Tibial artery (tissue), 4 donors: ENCODE results near the gene ADAM33.
A peak's percentile ranks its signal among the peaks of the same experiment; 100 is the strongest.

Source experiments
- DNase-seq, 2 donors: peaks; one replicate each; pipeline ENCODE4 v3.0.0-alpha.2; 2019
- H3K27ac ChIP-seq, 2 donors: fragments of 200-600 bp; sonication (generic) in 1 of 2; 1 replicate in 1 of 2; 2 replicates in 1 of 2; pipeline ENCODE4 v1.5.1; 2018 to 2019; ENCODE audit warnings: mild to moderate bottlenecking in 1 of 2
- H3K27me3 ChIP-seq, 2 donors: fragments of 200-600 bp; sonication (generic) in 1 of 2; one replicate each; pipeline versions ENCODE4 v1.5.1 to v1.6.0; 2016 to 2019
- H3K36me3 ChIP-seq, 3 donors: fragments of 200-600 bp; sonication (generic) in 2 of 3; one replicate each; pipeline ENCODE4 v1.5.1; 2016 to 2019; ENCODE audit warnings: mild to moderate bottlenecking in 2 of 3
- H3K4me1 ChIP-seq, 4 donors: fragments of 200-600 bp; sonication (generic) in 2 of 4; 1 replicate in 3 of 4; 2 replicates in 1 of 4; pipeline ENCODE4 v1.5.1; 2016 to 2019
- H3K4me3 ChIP-seq, 2 donors: fragments of 200-600 bp; sonication (generic) in 1 of 2; 1 replicate in 1 of 2; 2 replicates in 1 of 2; pipeline ENCODE4 v1.5.1; 2018 to 2019; ENCODE audit warnings: mild to moderate bottlenecking in 2 of 2
- H3K9me3 ChIP-seq, 3 donors: fragments of 200-600 bp; sonication (generic) in 1 of 3; one replicate each; pipeline ENCODE4 v1.5.1; 2016 to 2019
- intact Hi-C: fragments of 100-400 bp; cut with DNase I; formaldehyde crosslinking; loops from one replicate; pipeline ENCODE4 v1.15.0; 2023; ENCODE audit warnings: low total_unique reads
- TF ChIP-seq, protein P1 (sequence below), 2 experiments: fragments of 200-600 bp in 1 of 2; fragments of 450-650 bp in 1 of 2; IDR thresholded peaks; one replicate each; pipeline ENCODE4 v1.5.1; 2017 to 2019; ENCODE audit warnings: antibody characterized with exemption in 2 of 2, mild to moderate bottlenecking in 1 of 2, moderate library complexity in 1 of 2

ADAM33 gene

DNA sequence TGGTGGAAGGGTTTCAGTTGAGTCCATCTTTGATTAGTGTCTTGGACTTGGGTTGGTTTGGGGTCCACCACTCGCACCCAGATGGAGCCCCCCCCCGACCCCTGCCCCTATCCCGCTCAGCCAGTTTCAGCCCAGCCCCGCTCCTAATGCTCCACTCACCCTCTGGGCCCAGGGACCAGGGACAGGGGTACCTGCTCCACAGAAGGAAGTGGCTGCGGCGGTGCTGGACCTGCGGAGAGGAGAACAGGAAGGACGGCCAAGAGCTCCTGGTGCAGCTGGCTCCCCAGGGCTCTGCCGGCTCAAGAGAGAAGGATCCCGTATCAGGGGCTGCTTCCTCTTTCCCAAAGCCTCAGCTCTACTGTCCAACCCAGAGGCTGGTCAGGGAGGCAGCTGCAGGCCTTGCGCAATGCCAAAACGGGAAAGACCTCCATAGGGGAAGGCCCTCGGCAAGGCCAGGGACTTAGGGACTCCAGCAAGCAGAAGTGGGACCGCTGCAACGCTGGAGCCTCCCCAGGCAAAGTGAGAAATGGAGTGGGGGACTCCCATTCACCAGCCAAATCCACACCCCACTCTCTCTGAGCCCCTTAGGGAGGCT is 30.6 kb upstream of the ADAM33 start, which contains the start of gene SIGLEC1:
Gene SIGLEC1 (minus strand): TSS at position 322 of the 595 bp plus-strand sequence. CDS start 5,472 bp downstream, outside the sequence.
- Histone ChIP-seq H3K27me3 (no peaks in the 10 kb centered on the region), H3K36me3 (no peaks in the 10 kb centered on the region), H3K27ac (no peak within 1 kb of the TSS), H3K9me3 (no peaks in the 10 kb centered on the region), H3K4me1 (peaks cover 0 to 11% (median 3%) of the 10 kb centered on the region in 4 donors), H3K4me3 (no peak within 1 kb of the TSS)
- TF ChIP-seq, protein P1, sequence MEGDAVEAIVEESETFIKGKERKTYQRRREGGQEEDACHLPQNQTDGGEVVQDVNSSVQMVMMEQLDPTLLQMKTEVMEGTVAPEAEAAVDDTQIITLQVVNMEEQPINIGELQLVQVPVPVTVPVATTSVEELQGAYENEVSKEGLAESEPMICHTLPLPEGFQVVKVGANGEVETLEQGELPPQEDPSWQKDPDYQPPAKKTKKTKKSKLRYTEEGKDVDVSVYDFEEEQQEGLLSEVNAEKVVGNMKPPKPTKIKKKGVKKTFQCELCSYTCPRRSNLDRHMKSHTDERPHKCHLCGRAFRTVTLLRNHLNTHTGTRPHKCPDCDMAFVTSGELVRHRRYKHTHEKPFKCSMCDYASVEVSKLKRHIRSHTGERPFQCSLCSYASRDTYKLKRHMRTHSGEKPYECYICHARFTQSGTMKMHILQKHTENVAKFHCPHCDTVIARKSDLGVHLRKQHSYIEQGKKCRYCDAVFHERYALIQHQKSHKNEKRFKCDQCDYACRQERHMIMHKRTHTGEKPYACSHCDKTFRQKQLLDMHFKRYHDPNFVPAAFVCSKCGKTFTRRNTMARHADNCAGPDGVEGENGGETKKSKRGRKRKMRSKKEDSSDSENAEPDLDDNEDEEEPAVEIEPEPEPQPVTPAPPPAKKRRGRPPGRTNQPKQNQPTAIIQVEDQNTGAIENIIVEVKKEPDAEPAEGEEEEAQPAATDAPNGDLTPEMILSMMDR (IDR thresholded peaks at IDR 0.05), result no peak
- intact Hi-C loops, result no loop called here
- DNase-seq, result peak; percentile 74 to 87

DNA sequence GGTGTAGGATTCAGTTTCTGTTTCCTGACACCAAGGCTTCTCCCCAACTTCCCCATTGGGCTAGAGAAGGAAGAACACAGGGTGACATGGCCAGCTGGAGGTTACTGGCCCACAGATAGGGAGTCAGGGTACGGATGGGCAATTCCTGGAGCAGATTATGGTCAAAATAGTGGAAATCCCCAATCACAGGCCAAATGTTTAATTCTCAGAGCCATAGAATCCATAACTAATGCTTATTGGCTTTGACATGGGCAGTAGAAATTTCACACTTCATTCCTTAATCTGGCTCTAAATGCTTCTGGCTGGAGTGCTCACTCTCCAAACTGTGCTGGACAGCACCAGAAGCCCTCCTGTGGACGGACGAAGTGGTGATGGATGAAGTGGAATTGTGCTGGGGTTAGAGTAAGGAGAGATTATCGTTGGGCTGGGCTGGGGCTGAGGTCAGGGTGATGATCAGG is 29.7 kb upstream of the ADAM33 start:
- intact Hi-C loops, result loop anchor here (2.0 kb wide), 1 partner anchor 35 kb away; no protein-coding TSS in a partner anchor
- H3K27me3 ChIP-seq, result no peaks in the 10 kb centered on the region
- no peaks in the 10 kb centered on the region for H3K36me3 ChIP-seq
- no peaks in the 10 kb centered on the region for H3K9me3 ChIP-seq
- H3K4me1 ChIP-seq, result peaks cover 0 to 20% (median 11%) of the 10 kb centered on the region in 4 donors
- no peak overlapping the region for H3K27ac ChIP-seq
- TF ChIP-seq, protein P1 (IDR thresholded peaks at IDR 0.05), result no peak
- no peak for DNase-seq
- H3K4me3 ChIP-seq, result no peak overlapping the region

DNA sequence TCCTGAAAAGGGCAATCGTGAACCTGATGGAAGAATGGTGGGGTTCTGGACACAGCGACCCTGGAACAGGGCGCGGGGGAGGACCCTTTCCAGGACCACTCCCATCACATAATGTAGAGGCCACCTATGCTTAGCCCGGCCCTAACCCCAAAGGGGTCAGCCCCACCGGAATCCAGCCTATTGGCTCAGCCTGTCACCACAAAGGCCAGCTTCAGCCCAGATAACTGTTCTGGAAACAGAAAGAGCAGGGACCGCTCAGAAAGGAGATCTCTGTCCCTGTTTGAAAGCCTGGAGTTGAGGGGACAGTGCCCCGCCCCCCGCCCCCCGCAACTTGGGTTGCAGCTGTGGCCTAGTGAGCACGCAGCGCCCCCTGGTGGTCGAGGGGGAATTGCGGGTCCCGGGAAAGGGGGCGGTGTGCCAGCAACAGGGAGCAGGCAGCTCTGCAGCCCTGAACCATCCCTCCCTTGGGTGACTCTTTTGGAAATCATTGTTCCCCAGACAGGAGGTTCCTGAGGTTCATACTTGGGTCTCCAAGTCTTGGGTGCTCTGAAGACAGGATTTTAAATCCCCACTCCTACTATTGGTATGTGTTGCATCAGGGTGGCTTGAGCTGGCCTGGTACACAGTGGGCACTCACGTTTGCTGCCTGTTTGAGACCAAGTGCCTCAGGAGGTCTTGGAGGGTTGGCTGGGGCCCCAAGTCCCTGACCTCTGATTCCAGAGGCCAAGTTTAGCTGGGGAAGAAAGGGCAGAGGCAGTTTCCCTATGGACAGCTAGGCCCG is 29.1 kb upstream of the ADAM33 start:
- H3K27ac ChIP-seq, result no peak overlapping the region
- H3K36me3 ChIP-seq, result no peaks in the 10 kb centered on the region
- H3K4me3 ChIP-seq, result no peak overlapping the region
- peaks cover 0 to 20% (median 12%) of the 10 kb centered on the region in 4 donors for H3K4me1 ChIP-seq
- DNase-seq, result peak in 1 of 2 donors; percentile 69
- no peaks in the 10 kb centered on the region for H3K27me3 ChIP-seq
- TF ChIP-seq, protein P1 (IDR thresholded peaks at IDR 0.05), result peak; percentile 95 to 97
- H3K9me3 ChIP-seq, result no peaks in the 10 kb centered on the region
- intact Hi-C loops, result loop anchor here (2.0 kb wide), 1 partner anchor 34 kb away; no protein-coding TSS in a partner anchor

DNA sequence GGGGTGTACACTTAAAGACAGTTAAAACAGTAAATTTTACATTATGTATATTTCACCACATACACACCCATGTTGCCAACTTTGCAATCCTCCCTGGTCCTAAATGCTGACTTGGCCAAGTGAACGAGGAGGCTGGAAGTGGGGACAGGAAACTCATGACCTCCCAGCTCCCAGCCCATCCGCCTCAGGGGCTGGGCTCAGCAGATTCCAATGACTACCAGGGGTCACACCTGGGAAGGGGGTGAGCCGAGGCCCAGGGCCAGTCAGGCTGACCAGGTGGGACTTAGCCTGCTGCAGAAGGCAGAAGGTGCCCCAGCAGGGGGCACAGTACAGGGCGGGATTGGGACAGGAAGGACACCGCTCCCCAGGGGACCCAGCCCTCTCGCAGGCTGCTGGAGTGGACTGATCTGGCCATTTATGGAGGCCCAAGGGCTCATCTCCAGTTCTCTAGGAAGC is 28.2 kb upstream of the ADAM33 start:
- H3K27me3 ChIP-seq, result no peaks in the 10 kb centered on the region
- intact Hi-C loops, result loop anchor here (2.0 kb wide), 1 partner anchor 33 kb away; no protein-coding TSS in a partner anchor
- H3K4me3 ChIP-seq, result no peak overlapping the region
- TF ChIP-seq, protein P1 (IDR thresholded peaks at IDR 0.05), result no peak
- DNase-seq, result no peak
- no peaks in the 10 kb centered on the region for H3K9me3 ChIP-seq
- H3K4me1 ChIP-seq, result peaks cover 0 to 20% (median 12%) of the 10 kb centered on the region in 4 donors
- H3K27ac ChIP-seq, result no peak overlapping the region
- no peaks in the 10 kb centered on the region for H3K36me3 ChIP-seq

DNA sequence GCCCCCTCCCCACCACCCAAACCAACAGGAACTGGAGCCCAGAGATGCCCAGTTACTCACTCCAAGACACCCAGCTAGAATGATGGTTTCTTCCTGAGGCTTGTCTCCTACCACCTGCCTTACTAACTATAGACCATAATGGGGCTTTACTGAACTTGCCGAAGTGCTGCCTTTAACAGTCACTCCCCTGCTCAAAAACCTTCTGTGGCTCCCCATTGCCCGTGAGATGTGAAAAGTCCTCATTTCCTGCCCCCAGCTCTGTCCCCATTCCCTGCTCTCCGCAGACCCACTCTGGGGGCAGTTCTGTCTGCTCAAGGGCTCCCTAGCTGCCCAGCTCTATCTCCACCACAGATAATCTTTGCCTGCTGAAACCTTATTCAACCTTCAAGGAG is 25.7 kb upstream of the ADAM33 start:
- no peaks in the 10 kb centered on the region for H3K36me3 ChIP-seq
- no peak overlapping the region for H3K4me3 ChIP-seq
- intact Hi-C loops, result no loop called here
- H3K4me1 ChIP-seq, result peaks cover 0 to 20% (median 12%) of the 10 kb centered on the region in 4 donors
- H3K27me3 ChIP-seq, result no peaks in the 10 kb centered on the region
- TF ChIP-seq, protein P1 (IDR thresholded peaks at IDR 0.05), result no peak
- peak overlapping the region; percentile 6 to 60 for H3K27ac ChIP-seq
- no peak for DNase-seq
- H3K9me3 ChIP-seq, result no peaks in the 10 kb centered on the region
